Fibroblast of pulmonary artery (primary cell): ENCODE data around the gene KRTAP19-5.

Experiments used
- DNase-seq: peaks from one replicate; pipeline ENCODE4 v3.0.0-alpha.2; 2010; ENCODE audit warnings: low read depth
- H3K4me3 ChIP-seq: replicated peaks from 2 replicates; pipeline ENCODE4 v1.5.1; 2011; ENCODE audit warnings: low read depth, mild to moderate bottlenecking, control low read depth, low read length, moderate library complexity
- TF ChIP-seq, protein P1 (sequence below): IDR thresholded peaks from 2 replicates; pipeline ENCODE4 v1.5.1; 2011; ENCODE audit warnings: mild to moderate bottlenecking, control low read depth, low read length, inconsistent platforms; ENCODE audit errors: missing control alignments

KRTAP19-5 gene

DNA sequence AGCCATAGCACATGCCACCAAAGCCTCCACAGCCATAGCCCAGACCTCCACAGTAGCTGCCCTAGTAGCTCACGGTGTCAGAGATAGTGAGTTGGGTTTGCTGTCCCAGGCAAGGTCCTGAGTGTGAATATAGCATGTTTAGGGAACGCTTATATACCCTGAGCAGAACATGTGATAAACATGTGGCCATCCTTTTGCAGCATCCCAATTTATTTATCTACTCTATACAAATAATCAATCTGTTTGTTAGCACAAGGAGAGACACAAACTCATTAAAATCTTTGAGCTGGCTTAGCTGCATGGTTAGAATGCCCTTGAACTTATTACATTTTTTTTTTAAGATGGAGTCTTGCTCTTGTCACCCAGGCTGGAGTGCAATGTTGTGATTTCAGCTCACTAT lies 14.6 kb downstream of the KRTAP19-5 start, which contains the start of gene KRTAP19-2:
KRTAP19-2 (minus strand) TSS at position 101 of the 400 bp plus-strand sequence; CDS start at position 13, 88 bp downstream.
- TF ChIP-seq, protein P1, sequence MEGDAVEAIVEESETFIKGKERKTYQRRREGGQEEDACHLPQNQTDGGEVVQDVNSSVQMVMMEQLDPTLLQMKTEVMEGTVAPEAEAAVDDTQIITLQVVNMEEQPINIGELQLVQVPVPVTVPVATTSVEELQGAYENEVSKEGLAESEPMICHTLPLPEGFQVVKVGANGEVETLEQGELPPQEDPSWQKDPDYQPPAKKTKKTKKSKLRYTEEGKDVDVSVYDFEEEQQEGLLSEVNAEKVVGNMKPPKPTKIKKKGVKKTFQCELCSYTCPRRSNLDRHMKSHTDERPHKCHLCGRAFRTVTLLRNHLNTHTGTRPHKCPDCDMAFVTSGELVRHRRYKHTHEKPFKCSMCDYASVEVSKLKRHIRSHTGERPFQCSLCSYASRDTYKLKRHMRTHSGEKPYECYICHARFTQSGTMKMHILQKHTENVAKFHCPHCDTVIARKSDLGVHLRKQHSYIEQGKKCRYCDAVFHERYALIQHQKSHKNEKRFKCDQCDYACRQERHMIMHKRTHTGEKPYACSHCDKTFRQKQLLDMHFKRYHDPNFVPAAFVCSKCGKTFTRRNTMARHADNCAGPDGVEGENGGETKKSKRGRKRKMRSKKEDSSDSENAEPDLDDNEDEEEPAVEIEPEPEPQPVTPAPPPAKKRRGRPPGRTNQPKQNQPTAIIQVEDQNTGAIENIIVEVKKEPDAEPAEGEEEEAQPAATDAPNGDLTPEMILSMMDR = no peak
- no peak for DNase-seq

GRCh38 chr21:30486180-30486579 lies 15.8 kb downstream of the KRTAP19-5 start:
- DNase-seq = no peak
- H3K4me3 ChIP-seq = no peak overlapping the region
- TF ChIP-seq, protein P1 = no peak

More for the DNA sequence above, 14.6 kb downstream of the KRTAP19-5 start, which contains the start of gene KRTAP19-2:
- no peak within 1 kb of the TSS for H3K4me3 ChIP-seq

GRCh38 chr21:30482130-30482529 lies 19.8 kb downstream of the KRTAP19-5 start:
- no peak for DNase-seq
- no peak overlapping the region for H3K4me3 ChIP-seq
- TF ChIP-seq, protein P1 = no peak

GRCh38 chr21:30480145-30480544 lies 21.8 kb downstream of the KRTAP19-5 start, which contains the start of gene KRTAP19-1:
TSS of gene KRTAP19-1 (minus strand) at chr21:30480367. CDS start at chr21:30480317, 50 bp downstream.
- no peak for DNase-seq

GRCh38 chr21:30479259-30479658 lies 22.7 kb downstream of the KRTAP19-5 start:
- H3K4me3 ChIP-seq = no peak overlapping the region
- TF ChIP-seq, protein P1 = no peak
- DNase-seq = no peak

More at GRCh38 chr21:30480145-30480544, 21.8 kb downstream of the KRTAP19-5 start, which contains the start of gene KRTAP19-1:
- H3K4me3 ChIP-seq = no peak within 1 kb of the TSS
- TF ChIP-seq, protein P1 = no peak

DNA sequence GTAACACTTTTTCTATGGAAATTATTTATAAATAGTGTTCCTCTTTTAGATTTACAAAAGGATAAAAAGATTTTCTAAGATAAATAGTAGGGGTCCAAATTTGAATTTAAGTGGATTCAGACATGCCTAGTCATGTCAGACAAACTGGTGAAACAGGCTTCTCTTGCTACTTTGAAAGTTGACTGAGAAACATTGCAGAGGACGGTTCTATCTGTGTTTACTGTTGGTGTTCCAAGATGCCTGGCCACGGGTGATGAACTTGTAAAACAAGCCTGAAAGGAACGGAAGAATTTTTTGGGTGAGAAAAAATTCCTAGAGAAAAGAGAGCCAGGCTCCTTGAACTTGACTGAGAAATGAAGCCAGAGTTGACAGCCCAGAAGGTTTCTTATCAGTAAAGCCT lies 23.9 kb downstream of the KRTAP19-5 start:
- TF ChIP-seq, protein P1 = no peak
- H3K4me3 ChIP-seq = no peak overlapping the region
- no peak for DNase-seq

- no peak for DNase-seq
- TF ChIP-seq, protein P1 = no peak
- H3K4me3 ChIP-seq = no peak overlapping the region
Measured at GRCh38 chr21:30468900-30469714, 32.8 kb downstream of the KRTAP19-5 start.
